NCI-H2081 treated with DMSO at 0.1 percent for 48 hours (cell line): ENCODE measurements around the gene SLC22A17.

Experiments used
- DNase-seq: peaks from one replicate; lab custom pipeline; 2025; lab: John Stamatoyannopoulos, UW

Gene SLC22A17

DNA sequence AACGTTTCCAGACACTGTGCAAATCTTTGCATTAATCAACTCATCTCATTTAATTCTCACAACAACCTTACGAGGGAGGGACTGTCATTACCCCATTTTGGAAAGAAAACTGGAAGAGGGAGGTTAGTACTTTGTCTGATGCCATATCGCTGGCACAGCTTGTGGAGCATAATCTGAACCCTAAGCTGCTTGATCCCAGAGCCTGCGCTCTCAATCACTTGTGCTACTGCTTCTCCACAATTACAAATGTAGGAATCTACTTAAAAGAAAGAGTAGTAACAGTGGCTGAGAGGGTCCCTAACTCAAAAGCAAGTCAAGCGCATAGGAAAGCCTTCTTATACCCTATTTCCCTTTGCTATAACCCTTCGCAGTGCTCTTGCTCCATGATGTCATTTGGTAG, 9.1 kb upstream of the SLC22A17 start:
- no peak for DNase-seq

DNA sequence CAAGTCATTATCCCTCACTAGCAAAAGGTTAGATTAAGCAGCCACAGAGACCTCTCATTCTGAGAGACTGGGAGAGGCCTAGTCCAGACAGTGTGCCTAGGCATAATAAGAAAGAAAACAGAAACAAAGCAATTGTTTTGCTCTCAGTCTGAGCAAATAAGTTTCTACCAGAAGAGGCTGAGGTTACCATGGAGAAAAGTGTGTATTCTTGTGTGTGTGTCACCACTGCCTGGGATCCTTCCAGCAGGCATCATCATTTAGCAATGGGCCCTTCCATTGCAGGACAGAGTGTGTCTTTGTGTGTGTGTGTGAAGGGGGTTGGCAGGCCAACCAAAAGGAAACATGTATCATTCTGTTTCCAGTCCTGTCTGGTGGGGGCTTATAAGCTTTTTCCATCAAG, 8.6 kb upstream of the SLC22A17 start:
- no peak for DNase-seq

DNA sequence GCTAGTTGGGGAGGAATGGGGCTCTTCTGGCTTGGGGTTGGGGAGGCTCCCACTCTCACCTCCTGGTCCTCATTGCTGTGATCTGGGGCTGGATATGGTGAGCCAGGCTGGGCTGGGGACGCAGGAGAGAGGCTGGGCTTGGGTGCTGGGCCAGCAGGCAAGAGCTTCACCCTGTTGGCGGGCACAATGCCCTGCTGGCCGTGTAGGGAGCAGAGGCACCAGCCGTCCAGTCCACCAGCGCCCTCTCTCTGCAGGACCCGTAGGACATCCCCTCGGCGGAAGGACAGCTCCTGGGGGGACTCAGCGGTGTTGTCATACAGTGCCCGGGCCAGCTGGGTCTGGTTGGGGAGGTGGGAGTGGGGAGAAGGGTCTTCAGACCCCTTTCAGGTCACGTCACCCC, 7.8 kb upstream of the SLC22A17 start:
- no peak for DNase-seq

DNA sequence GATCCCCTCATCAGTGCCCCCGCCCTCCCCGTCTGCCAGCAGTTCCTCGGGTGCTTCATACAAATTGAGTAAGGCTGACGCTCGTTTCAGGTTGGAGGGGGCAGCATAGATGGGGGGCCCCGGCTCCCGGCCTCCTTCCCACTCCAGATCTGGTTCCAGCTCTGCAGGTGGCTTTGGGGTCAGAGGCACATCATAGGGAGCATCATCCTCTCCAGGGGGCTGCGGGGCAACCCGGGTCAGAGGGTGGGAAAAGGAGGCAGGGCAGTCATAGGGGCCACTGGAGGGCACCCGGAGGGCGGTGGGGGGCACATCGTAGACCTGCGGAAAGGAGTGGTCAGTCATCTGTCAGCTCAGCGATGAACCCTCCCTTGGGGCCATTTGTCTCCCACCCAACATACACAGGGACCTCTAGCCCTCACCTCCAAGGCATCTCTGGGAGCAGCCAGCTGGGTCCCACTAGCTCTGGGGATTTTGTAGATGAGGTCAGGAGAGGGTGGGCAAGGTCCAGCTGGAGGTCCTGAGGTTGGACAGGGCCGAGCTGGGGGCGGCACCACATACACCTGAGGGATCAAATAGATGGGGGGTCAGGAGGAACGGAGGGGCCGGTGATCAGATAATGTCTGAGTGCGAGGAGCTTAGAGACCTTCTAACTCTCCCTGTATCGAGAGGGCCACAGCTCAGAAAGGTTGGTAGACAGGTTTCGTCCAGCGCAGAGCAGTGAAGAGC, 7.2 kb upstream of the SLC22A17 start:
- no peak for DNase-seq

DNA sequence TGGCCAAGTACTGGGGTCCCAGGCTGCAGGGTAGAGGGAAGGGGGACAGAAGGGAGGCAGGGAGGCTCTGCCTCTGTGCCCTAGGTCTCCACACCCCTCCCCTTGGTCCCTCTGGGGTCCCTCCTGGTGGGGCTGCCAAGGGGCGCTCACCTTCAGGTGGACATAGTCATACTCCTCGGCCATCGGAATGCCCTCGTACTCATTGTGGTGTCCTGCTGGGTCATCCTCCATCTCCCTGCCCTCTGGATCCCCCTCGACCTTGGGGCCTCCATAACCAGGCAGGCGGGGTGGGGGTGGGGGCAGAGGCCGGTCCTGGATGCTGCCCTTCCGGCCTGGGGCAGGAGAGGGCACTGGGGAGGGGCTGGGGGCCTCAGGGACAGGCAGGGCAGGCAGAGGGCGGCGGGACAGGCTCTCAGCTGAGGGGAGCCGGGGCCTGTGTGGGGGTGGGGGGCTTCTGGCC, 6.5 kb upstream of the SLC22A17 start:
- no peak for DNase-seq

DNA sequence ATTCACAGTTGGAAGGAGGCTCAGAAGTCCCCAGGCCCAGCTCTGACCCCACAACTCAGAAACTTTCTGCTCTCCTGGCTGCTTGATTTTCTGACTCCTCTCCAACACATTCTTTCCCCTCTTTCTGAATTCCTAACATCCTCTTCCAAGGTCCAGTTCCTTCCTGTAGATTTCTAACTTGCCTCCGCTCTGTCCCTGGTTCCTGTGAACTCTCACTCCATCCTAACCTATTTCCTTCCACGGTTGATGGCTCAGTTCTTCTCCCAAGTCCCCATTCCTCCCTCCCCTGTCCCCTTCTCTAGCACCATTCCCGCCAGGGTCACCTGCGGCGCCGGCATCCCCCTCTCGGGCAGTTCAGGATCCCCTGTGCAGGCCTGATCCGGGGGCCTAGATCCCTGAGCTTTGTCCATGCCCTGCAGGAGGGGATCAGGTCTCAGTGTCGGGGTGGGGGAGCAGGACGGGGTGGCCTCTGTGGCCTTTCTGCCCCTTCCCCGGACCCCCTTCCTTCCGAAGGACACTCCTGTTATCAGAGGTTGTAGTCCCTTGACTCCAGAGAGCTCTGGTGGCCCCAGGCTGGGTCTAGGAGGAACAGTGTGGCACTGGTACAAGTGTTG, 6.0 kb upstream of the SLC22A17 start:
- DNase-seq: no peak

DNA sequence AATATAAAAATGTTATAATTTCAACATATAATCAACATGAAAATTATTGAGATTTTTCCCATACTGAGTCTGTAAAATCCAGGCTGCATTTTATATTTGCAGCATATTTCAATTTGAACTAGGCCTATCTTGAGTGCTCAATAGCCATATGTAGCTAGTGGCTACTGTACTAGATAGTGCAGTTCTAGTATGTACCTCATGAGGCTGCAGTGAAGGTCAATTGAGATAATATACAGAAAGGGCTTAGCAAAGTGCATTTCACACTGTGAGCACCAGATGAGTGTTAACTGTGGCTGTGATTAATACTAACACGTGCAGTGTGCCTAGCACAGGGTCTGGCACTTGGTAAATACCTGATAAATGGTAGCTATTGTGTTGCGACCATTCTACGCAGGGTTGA, 5.4 kb upstream of the SLC22A17 start:
- DNase-seq: no peak

GRCh38 chr14:23357261-23357660, 4.6 kb upstream of the SLC22A17 start:
- no peak for DNase-seq

DNA sequence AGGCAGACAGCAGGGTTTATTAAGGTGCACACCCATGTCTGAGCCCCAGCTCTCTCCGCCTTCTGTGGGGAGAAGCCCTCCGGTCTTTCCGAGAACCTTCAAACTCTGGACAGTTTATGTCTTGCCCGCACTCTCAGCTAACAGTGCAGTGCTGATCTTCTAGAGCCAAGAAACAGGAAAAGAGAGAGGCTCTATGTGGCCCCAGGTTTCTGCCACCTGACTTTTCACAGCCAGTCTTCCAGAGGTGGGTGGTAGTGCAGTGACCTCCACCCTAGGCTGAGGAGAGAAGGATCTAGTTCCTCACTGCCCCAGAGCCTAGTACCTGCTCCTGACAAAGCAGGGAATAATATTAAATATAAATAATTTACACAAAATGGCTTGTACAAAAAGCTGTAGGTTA, 4.0 kb upstream of the SLC22A17 start:
- DNase-seq: no peak

- DNase-seq: no peak
Observed at GRCh38 chr14:23355871-23356435, 3.3 kb upstream of the SLC22A17 start.

DNA sequence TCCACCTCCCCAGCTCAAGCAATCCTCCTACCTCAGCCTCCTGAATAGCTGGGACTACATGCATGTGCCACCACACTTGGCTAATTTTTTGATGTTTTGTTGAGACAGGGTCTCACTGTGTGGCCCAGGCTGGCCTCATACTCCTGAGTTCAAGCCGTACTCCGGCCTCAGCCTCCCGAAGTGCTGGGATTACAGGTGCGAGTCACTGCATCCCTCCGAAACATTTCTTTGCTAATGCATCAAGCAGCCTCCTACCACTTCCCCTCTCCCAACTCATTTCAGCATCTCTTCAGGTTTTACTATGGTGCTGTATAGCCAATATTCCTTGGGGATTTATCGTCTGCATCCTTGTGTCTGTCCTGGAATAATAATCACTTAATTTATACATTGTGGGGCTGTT, 2.3 kb upstream of the SLC22A17 start:
- no peak for DNase-seq

- DNase-seq: no peak
Observed at GRCh38 chr14:23353433-23353780, 720 bp upstream of the SLC22A17 start.

DNA sequence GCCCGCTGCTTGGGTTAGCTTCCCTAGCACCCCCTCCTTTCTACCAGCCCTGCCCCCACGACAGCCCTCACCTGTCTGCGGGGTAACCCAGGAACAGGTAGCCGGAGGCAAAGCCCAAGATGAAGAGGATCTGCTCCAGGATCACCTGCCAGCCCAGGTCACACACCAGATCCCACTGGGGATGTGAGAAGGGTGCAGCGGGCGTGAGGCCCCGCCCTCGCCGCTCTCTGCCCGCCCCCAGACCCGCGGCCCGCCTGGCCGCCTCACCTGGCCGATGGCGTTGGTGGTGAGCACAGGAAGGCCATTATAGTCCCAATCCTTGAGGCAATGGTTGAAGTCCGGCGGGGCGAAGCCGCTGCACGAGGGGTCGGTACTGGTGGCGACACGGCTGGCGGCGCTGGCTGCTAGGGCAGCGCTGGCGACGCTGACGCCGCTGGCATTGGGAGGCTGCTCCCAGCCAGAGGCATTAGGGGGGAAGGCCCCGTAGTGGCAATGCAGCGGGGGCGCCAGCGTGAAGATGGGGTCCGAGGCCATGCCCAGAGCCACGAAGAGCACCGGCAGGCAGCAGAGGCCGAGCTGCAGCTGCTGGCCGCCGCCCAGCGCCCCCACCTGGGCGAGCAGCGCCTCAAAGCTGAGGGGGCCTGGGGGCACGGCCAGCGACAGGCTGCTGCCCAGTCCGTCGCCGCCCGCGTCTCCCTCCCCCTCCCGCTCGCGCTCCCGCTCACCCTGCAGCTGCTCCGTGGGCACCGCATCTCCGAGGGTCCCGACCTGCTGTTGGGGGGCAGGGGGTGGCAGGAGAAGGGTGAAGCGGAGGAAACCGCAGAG, 794 bp downstream of the SLC22A17 start:
- no peak for DNase-seq

DNA sequence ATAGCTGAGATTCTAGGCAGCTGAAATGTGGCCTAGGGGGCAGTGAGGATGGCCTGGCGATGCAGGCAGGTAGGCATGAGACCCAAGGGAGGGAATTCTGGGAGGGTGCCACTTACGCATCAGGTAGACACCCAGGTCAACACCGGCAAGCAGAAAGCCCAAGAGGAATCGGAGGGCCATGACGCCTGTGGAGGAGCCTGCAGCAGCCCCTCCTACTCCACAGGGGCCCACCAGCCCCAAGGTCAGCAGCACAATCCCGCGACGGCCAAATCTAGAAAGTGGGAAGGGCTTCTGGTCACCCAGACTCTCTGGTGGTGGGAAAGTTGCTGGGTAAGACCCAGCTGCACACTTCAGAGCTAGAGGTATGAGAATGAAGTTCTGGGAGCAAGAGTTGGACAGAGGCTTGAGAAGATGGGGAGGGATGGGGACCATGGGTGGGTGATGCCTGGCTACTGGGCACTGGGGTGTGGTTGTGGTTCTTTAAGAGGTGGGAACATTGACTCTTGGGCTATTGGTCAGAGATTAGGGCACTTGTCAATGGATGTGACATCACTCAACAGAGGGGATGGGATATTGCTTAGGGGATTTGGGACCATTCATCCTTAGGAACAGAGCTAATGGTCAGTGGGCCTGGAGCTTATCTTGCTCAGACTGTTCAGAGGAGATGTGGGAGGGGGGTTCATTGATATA, 3.4 kb downstream of the SLC22A17 start:
- DNase-seq: no peak

DNA sequence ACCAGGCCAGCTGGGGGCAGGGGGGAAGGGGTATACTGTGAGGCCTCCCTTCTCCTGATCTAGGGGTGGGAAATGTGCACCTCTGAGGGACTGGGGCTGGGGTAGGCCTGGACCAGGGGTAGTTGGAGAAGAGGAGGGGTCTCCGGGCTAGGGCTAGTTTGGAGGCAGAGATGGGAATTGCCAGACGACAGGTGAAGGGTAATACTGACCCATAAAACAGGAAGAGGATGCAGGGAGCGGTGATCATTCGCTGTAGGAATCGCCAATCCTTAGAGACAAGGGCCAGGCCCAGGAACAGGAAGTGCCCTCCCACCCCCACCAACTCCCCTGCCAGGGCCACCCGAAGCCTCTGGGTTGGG, 4.4 kb downstream of the SLC22A17 start:
- no peak for DNase-seq

DNA sequence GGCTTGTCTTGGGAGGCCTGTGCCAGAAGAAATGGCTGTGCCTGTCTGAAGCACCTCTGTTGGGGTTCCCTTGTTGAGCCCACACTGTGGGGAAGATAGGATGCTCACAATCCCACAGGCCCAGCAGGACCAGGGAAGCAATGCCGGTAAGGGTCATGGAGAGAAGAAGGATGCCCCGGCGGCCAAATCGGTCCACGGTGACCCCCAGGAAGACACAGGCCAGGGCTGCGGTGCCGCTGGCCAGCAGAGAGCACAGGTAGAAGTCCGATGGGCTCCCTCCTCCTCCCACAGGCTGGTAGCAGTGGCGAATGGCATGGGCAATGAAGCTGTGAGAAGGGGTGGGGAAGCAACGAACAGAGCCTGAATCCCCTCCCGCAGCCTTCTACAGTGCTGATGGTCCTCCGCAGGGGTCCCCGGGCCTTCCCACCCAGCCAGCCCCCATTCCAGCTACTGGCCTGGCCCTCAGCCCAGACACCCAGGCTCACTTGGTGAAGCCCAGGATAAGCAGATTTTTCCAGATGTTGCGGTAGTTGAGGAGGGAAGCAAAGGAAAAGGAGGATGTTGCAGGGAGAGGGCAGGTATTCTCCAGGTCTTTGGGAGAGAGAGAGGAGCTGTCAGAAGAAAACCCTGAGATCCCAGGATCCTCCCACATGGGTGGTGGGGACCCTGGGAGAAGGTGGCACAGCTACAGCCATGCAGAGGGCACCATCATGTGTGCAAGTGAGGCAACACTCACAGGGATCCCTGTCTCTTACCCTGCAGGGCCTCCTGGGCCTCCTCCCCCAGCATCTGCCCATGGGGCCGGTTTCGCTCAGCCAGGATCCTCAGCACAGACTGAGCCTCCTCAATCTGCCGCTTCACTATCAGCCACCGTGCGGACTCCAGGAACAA, 5.0 kb downstream of the SLC22A17 start:
- DNase-seq: no peak

- DNase-seq: no peak
Observed at GRCh38 chr14:23346693-23347405, 5.8 kb downstream of the SLC22A17 start.

DNA sequence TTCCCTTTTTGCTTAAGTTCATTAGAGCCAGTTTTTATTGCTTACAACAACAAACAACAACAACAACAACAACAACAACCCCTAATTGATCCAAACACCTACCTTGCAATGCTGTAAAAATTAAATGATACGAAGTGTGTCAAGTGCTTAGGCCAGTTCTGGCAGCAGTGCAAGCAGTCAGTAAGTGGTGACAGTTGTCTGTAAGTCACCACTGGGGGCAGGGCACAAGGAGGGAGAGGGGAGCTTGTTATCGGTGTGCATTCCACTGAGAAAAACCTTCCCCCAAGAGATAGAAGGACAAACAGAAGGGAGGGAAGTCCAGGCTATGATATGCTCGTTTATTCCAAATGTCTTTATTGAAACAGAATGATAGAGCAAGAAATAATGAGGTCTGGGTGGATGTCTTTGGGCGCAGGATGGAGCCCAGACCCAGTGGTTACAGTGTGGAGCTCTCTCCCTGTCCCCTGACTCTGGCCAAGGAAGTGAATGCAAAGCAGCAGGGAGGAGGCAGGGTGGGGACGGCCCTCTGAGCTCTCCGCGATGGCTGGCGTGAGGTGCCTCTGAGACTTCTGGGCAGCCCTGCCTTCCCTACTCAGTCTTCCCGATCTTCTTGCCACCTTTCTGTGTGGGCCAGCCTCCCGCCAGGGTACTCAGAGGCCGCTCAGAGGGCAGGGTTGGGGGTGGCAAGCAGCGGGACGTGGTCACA, 6.5 kb downstream of the SLC22A17 start:
- no peak for DNase-seq

GRCh38 chr14:23344481-23344880, 8.2 kb downstream of the SLC22A17 start:
- DNase-seq: no peak
